Right ventricle myocardium inferior (tissue), 1 donor: ENCODE results near the gene SPINT1. TPM values are rescaled to one million over a fixed set of nuclear protein-coding genes. Genes with fewer than 3 reads are reported as not detected.
"Not testable (repeated sequence)": the region's sequence is repeated elsewhere in the genome, so short reads cannot be mapped to it uniquely, and the experiment has no call there.

Experiments used
- ATAC-seq: fragments of 200-7000 bp; cut with Tn5 transposase; one replicate; pipeline ENCODE4 v1.9.1; 2020; ENCODE audit warnings: mild to moderate bottlenecking, moderate library complexity
- DNase-seq: peaks from one replicate; pipeline ENCODE4 v3.0.0; 2021; ENCODE audit errors: missing footprints
- intact Hi-C: fragments of 100-400 bp; cut with DNase I; formaldehyde crosslinking; loops from one replicate; pipeline ENCODE4 v1.11.0; 2022
- total RNA-seq: library from RNA; stranded (reverse); fragmentation: NEBNext Ultra II Directional; extraction: Animal tissue kit (Norgen Biotek cat#: 25700); gene quantifications from one replicate; pipeline ENCODE4 v1.2.1, GENCODE V29; 2021
- donor health status: DM: no; HTN: yes; CAD: no; lungs with severe emphysema.

The SPINT1 gene
- total RNA-seq, 1 donor from 2014 or later: 2.0 TPM

DNA sequence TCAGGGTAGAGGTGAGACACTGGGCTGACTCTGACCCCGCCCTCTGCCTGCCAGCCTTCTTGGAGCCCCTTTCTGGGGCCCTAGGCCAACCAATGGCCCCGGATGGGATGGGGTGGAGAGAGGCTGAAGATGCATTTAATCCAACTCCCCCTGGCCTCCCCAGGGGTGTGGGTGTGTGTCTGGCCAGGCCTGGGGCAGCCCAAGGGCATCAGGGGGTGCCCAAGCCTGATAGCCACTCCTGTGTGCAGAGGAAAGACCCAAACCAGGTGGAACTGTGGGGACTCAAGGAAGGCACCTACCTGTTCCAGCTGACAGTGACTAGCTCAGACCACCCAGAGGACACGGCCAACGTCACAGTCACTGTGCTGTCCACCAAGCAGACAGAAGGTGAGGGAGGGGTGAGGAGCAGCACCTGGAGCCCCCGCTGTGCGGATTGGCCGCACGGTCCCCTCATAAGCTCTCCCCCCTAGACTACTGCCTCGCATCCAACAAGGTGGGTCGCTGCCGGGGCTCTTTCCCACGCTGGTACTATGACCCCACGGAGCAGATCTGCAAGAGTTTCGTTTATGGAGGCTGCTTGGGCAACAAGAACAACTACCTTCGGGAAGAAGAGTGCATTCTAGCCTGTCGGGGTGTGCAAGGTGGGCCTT, 9.5 kb downstream of the SPINT1 start:
- no peak for ATAC-seq
- DNase-seq: no peak
- intact Hi-C loops: no loop called here

DNA sequence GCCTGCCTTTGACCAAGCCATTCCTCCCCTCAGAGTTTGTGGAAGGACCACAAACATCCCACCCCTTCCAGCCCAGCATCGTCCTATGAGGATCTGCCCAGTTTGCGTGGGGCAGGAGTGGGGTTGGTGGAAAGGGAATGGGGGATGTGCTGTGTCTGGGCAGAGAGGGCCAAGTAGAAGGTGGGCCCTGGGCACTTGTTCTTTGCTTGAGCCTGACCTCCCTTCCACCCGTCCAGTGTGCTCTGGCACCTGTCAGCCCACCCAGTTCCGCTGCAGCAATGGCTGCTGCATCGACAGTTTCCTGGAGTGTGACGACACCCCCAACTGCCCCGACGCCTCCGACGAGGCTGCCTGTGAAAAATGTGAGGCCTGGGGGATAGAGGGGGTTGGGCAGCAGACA, 10.3 kb downstream of the SPINT1 start:
- no peak for DNase-seq
- intact Hi-C loops: no loop called here
- no peak for ATAC-seq

DNA sequence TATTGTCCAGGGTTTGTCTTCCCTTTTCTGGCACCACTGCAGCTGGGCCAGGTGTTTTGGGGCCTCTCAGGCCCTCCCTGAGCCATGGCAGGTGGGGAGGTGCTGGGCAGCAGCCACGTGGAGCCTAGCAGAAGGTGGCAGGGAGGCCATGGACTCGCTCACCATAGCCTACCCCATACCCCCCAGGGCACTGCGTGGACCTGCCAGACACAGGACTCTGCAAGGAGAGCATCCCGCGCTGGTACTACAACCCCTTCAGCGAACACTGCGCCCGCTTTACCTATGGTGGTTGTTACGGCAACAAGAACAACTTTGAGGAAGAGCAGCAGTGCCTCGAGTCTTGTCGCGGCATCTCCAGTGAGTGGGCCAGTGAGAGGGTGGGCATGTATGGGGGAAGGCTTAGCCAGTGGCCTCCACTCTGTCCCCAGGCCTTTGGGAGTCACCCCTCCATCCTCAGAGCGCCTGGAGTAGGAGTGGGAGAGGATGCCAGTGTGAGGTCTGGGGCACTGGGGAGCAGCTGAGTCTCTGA, 11.9 kb downstream of the SPINT1 start:
- ATAC-seq (no peak), DNase-seq (no peak)
- intact Hi-C loops: loop anchor here (2.0 kb wide), 1 partner anchor 39 kb away; the partner anchor contains the start of gene VPS18

GRCh38 chr15:40856746-40857145, 12.9 kb downstream of the SPINT1 start:
- no peak for ATAC-seq
- intact Hi-C loops: loop anchor here (2.0 kb wide), 1 partner anchor 38 kb away; the partner anchor contains the start of gene VPS18

DNA sequence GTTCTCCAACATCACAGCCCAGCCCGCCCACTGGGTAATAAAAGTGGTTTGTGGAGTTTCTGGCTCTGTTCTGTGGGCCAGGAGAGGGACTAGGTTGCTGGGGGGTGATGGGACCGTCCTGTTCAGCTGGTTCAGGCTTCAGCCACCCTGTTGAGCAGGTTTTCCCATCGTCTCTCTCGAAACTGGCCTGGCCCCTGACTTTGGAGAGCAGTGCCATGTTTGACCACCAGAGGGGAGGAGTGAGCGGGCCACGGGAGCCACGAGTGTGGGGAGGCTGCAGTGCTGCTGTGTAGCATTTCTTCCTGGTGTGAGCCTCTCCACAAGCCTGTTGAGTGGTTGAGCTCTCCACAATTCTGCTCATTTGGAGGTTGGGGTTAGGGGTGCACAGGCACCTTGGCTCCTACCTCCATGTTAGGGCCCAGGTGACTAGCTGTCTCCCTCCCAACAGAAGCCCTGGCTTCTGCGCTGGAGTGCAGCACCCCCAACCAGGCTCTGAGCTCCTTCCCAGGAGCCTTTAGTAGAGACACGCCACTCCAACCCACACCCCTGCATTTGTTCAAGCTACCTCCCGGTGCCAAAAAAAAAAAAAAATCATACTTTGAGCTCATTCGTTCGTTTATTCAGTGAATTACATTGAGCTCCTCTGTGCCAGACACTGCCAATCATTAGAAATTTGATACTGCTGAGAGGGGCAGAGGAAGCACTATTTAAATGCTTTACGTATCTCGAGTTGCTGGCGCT, 13.9 kb downstream of the SPINT1 start:
- ATAC-seq (peak; percentile 85), DNase-seq (peak; percentile 87)
- intact Hi-C loops: loop anchor here (2.0 kb wide), 2 partner anchors 37 to 329 kb away; partner anchors contain the start of gene VPS18

More at GRCh38 chr15:40856746-40857145, 12.9 kb downstream of the SPINT1 start:
- no peak for DNase-seq

DNA sequence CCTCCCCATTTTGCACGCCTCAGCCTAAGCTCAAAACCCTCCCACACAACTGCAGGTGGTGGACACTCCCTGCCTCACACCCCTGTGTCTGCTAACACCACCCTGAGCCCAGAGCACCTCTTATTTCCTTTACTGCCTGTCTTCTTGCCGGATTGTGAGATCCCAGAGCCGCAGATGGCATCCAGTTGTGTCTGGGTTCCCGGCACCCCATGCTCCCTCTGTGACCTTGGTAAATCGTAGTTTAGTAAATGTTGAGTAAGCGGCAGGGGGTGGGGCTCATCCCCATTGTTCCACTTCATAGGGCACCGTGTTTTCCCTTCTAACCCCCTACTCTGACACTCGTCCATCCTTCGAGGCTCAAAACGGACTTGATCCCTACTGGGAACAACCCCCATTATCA, 14.9 kb downstream of the SPINT1 start:
- DNase-seq (no peak), ATAC-seq (no peak)
- intact Hi-C loops: loop anchor here (2.0 kb wide), 1 partner anchor 328 kb away; no protein-coding TSS in a partner anchor

- intact Hi-C loops: loop anchor here (2.0 kb wide), 1 partner anchor 327 kb away; no protein-coding TSS in a partner anchor
- DNase-seq (no peak), ATAC-seq (peak; percentile 58)
Observed at GRCh38 chr15:40859206-40859851, 15.5 kb downstream of the SPINT1 start.

- DNase-seq, ATAC-seq, intact Hi-C loops: not testable (repeated sequence)
Observed at GRCh38 chr15:40861147-40861546, 17.3 kb downstream of the SPINT1 start.

- intact Hi-C loops: no loop called here
- DNase-seq: no peak
- ATAC-seq: no peak
Observed at GRCh38 chr15:40863660-40864270, 19.9 kb downstream of the SPINT1 start.

- intact Hi-C loops: no loop called here
- ATAC-seq: no peak
- DNase-seq: no peak
Observed at GRCh38 chr15:40867199-40867598, 23.4 kb downstream of the SPINT1 start.

GRCh38 chr15:40869686-40870085, 25.8 kb downstream of the SPINT1 start:
- intact Hi-C loops: no loop called here
- ATAC-seq (no peak), DNase-seq (no peak)

- ATAC-seq (no peak), DNase-seq (no peak)
- intact Hi-C loops: no loop called here
Observed at GRCh38 chr15:40870716-40871115, 26.9 kb downstream of the SPINT1 start.

DNA sequence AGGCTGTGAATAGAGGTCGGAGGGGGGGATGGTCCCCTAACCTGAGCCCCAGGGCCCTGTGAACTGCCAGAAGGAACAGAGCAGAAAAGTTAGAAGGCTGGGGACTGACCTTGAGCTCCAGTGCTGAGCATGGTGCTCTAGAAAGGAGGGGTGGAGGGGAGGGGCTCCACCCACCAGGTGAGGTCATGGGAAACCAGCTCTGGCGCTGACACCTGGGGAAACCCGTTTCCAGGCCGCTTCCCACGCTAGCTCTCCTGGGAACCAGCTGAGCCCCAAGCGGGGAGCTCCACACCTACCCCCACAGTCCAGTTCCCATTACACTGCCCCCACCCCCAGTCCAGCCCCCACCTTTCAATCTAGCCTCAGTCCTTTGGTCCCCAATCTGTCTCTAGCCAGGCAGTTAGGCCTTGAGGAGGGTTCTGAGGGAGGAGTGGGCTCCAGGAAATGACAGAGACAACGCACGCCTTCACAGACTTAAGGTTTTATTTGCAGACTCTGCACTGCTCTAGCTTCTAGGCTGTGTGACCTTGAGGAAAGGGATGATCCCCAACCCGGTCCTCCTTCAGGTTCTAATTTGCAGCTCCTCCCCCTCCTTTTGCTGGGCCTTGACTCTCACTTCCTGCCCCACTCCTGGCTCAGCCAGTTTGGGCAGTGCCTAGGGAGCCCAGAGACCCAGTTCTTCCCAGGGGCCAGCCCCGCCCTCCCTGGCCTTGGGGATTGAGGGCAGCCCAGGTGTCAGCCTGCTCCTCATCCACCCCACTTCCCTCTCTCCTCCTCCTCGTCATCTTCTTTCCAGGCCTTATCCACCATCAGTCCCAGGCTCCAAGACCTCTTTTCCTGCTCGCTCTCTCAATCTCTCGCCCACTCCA, 28.1 kb downstream of the SPINT1 start:
- no peak for DNase-seq
- intact Hi-C loops: no loop called here
- ATAC-seq: no peak

- intact Hi-C loops: no loop called here
- DNase-seq (no peak), ATAC-seq (no peak)
Observed at GRCh38 chr15:40872791-40873693, 29.2 kb downstream of the SPINT1 start.

- ATAC-seq: peak; percentile 73
- intact Hi-C loops: no loop called here
- DNase-seq: peak; percentile 77
Observed at GRCh38 chr15:40873694-40874561, 30.1 kb downstream of the SPINT1 start, which contains the start of gene RHOV. TSS of gene RHOV (minus strand) at chr15:40874234. CDS start at chr15:40874139, 95 bp downstream.
